Calu3 (cell line): ENCODE measurements around the gene MACROH2A2. TPM values are rescaled to one million over a fixed set of nuclear protein-coding genes. Genes with fewer than 3 reads are reported as not detected.

Experiments
- BruUV-seq: library from RNA; stranded (reverse); fragments of 400-500 nt; replicated peaks from 2 replicates; lab custom pipeline; 2021; lab: Mats Ljungman, UMichigan
- CTCF ChIA-PET: fragments of 300-600 bp; sonication (Branson Sonifier 250); formaldehyde crosslinking; loops from one replicate; lab custom pipeline; 2022; ENCODE audit warnings: antibody characterized with exemption; lab: Charles Lee
- DNase-seq: peaks from one replicate; pipeline ENCODE4 v3.0.0; 2022
- H3K27ac Mint-ChIP-seq: one replicate; pipeline ENCODE4 v1.8.0; 2022; ENCODE audit warnings: mixed read lengths; ENCODE audit not compliant: unreplicated experiment
- H3K27me3 Mint-ChIP-seq: one replicate; pipeline ENCODE4 v1.8.0; 2022; ENCODE audit warnings: mixed read lengths; ENCODE audit not compliant: unreplicated experiment
- H3K36me3 Mint-ChIP-seq: one replicate; pipeline ENCODE4 v1.8.0; 2022; ENCODE audit warnings: mild to moderate bottlenecking, moderate library complexity, mixed read lengths; ENCODE audit not compliant: insufficient read depth, unreplicated experiment
- H3K4me1 Mint-ChIP-seq: one replicate; pipeline ENCODE4 v1.8.0; 2022; ENCODE audit warnings: mild to moderate bottlenecking, low read depth, mixed read lengths; ENCODE audit not compliant: unreplicated experiment
- H3K4me3 Mint-ChIP-seq: one replicate; pipeline ENCODE4 v1.8.0; 2022; ENCODE audit warnings: mild to moderate bottlenecking, low read depth, moderate library complexity, mixed read lengths; ENCODE audit not compliant: unreplicated experiment
- H3K9me3 Mint-ChIP-seq: one replicate; pipeline ENCODE4 v1.8.0; 2022; ENCODE audit warnings: low read depth, mixed read lengths; ENCODE audit not compliant: unreplicated experiment
- intact Hi-C: fragments of 100-400 bp; cut with micrococcal nuclease; formaldehyde crosslinking; loops from one replicate; pipeline ENCODE4 v1.10.0; 2022; ENCODE audit not compliant: unreplicated experiment
- total RNA-seq: library from RNA; stranded (reverse); gene quantifications from 2 replicates; pipeline ENCODE4 v1.2.3, GENCODE V29; 2022
- TF ChIP-seq, protein P1 (sequence below): fragments of 200-600 bp; IDR thresholded peaks from one replicate; pipeline ENCODE4 v1.8.0; 2022; ENCODE audit warnings: antibody characterized with exemption; ENCODE audit not compliant: unreplicated experiment

MACROH2A2 gene
- total RNA-seq, 1 experiment from 2014 or later: 24.5 TPM

DNA sequence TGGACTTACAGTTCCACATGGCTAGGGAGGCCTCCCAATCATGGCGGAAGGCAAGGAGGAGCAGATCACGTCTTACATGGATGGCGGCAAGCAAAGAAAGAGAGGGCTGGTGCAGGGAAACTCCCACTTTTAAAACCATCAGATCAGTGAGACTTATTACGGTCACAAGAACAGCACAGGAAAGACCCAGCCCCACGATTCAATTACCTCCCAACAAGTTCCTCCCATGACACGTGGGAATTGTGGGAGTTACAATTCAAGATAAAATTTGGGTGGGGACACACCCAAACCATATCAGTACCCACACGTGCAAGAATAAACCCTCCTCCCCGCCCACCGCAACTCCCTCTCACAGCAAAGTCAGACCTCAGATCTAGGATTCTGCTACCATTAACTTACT is 84.5 kb downstream of the MACROH2A2 start:
- BruUV-seq: no TSS peak
- no peaks in the 10 kb centered on the region for H3K27me3 Mint-ChIP-seq
- CTCF ChIA-PET: no interaction called here
- intact Hi-C loops: no loop called here
- no peak for DNase-seq
- H3K36me3 Mint-ChIP-seq: peaks cover 23% of the 10 kb centered on the region
- TF ChIP-seq, protein P1, sequence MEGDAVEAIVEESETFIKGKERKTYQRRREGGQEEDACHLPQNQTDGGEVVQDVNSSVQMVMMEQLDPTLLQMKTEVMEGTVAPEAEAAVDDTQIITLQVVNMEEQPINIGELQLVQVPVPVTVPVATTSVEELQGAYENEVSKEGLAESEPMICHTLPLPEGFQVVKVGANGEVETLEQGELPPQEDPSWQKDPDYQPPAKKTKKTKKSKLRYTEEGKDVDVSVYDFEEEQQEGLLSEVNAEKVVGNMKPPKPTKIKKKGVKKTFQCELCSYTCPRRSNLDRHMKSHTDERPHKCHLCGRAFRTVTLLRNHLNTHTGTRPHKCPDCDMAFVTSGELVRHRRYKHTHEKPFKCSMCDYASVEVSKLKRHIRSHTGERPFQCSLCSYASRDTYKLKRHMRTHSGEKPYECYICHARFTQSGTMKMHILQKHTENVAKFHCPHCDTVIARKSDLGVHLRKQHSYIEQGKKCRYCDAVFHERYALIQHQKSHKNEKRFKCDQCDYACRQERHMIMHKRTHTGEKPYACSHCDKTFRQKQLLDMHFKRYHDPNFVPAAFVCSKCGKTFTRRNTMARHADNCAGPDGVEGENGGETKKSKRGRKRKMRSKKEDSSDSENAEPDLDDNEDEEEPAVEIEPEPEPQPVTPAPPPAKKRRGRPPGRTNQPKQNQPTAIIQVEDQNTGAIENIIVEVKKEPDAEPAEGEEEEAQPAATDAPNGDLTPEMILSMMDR: no peak
- no peak overlapping the region for H3K4me3 Mint-ChIP-seq
- H3K4me1 Mint-ChIP-seq: peaks cover 13% of the 10 kb centered on the region
- H3K27ac Mint-ChIP-seq: no peak overlapping the region
- no peaks in the 10 kb centered on the region for H3K9me3 Mint-ChIP-seq

GRCh38 chr10:70137927-70138883 is 85.6 kb downstream of the MACROH2A2 start:
- no peaks in the 10 kb centered on the region for H3K27me3 Mint-ChIP-seq
- H3K4me1 Mint-ChIP-seq: peaks cover 4% of the 10 kb centered on the region
- no peak overlapping the region for H3K4me3 Mint-ChIP-seq
- BruUV-seq: no TSS peak
- CTCF ChIA-PET: interaction anchor here (0.5 to 0.8 kb wide), 4 partner anchors 8 to 1466 kb away, joined by 3 to 5 read pairs (median 4); partner anchors contain the start of gene TYSND1
- intact Hi-C loops: no loop called here
- peaks cover 18% of the 10 kb centered on the region for H3K36me3 Mint-ChIP-seq
- H3K9me3 Mint-ChIP-seq: no peaks in the 10 kb centered on the region
- no peak for DNase-seq
- H3K27ac Mint-ChIP-seq: no peak overlapping the region
- TF ChIP-seq, protein P1: no peak

DNA sequence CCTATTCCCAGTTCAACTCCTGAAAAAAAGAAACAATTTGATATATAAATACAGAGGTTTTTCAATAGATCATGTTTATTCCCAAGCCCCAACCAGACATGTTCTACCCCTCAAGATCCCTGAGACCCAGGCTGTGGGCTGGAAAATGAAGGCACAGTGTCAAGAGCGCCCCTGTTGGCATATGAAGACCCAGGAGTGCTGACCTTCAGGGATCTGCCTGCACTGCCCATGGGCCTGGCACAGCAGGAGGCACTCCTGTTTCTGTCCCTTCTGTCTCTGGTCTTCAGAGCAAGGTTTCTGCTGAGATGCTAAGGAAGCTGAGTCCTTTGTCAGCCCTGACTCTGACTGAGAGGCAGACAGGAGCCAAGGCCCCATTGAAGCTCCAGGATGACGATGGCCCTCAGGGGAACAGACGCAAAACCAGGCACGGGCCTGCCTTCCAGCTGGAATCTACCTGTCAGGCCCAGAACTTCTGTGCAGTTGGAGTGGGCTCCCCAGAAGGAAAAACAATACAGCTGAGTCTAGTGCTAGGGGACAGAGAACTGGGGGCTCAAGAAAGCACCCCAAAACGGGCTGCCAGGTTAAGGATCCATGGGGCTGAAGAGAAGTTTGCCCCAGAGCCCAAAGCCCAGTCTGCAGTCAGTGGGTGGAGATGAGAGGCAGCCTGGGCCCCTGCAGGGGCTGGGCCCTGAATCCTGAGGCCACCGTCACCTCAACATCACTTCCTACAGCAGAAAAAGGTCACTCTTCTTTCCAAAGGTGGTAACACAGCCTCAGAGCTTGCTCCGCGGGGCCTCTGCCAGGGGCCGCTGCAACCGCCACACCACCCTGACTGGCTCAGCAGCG is 86.7 kb downstream of the MACROH2A2 start:
- peaks cover 23% of the 10 kb centered on the region for H3K36me3 Mint-ChIP-seq

GRCh38 chr10:70139997-70140250 is 87.3 kb downstream of the MACROH2A2 start:
- no TSS peak for BruUV-seq
- intact Hi-C loops: no loop called here
- TF ChIP-seq, protein P1: no peak
- no peak overlapping the region for H3K27ac Mint-ChIP-seq
- no peaks in the 10 kb centered on the region for H3K27me3 Mint-ChIP-seq
- CTCF ChIA-PET: no interaction called here
- no peaks in the 10 kb centered on the region for H3K9me3 Mint-ChIP-seq
- peaks cover 28% of the 10 kb centered on the region for H3K36me3 Mint-ChIP-seq
- H3K4me3 Mint-ChIP-seq: no peak overlapping the region
- peaks cover 8% of the 10 kb centered on the region for H3K4me1 Mint-ChIP-seq
- DNase-seq: no peak

More for the DNA sequence above, 86.7 kb downstream of the MACROH2A2 start:
- H3K9me3 Mint-ChIP-seq: no peaks in the 10 kb centered on the region
- no peaks in the 10 kb centered on the region for H3K27me3 Mint-ChIP-seq
- intact Hi-C loops: no loop called here
- H3K27ac Mint-ChIP-seq: no peak overlapping the region
- CTCF ChIA-PET: interaction anchor here (0.6 to 0.7 kb wide), 3 partner anchors 62 to 1465 kb away, joined by 3 to 4 read pairs (median 3); no protein-coding TSS in a partner anchor
- no peak overlapping the region for H3K4me3 Mint-ChIP-seq
- no peak for DNase-seq
- no TSS peak for BruUV-seq
- TF ChIP-seq, protein P1: no peak
- peaks cover 4% of the 10 kb centered on the region for H3K4me1 Mint-ChIP-seq
